ENCODE data around the gene SCP2.

The SCP2 gene

DNA sequence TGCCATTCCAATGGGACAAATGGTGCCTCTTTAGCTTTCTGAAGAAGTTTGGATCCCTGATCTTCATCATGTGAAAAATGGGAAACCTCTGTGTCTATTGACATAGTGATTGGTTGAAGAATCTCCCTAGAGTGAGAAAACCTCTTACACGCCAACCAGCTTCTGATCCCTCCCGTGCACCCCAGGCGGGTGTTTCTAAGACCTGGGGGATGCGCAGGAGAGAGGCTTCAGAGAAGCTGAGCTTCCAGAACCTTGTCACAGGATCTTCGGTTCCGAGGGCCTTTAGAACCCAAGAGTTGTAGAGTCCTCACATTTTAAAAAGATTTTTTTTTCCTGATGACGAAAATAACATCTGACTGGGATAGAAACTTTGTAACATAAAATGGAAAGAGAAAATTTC is 146.2 kb downstream of the SCP2 start:
- Histone ChIP-seq H3K9me3 (ENCODE audit: control insufficient read depth, insufficient read depth, low read depth, low read length) (no peaks in the 10 kb centered on the region), H3K27ac (ENCODE audit: extremely low read depth, low read depth, low read length) (no peak overlapping the region), H3K36me3 (ENCODE audit: control insufficient read depth in 2 of 2, insufficient read depth in 1 of 2, low read length in 2 of 2) (no peaks in the 10 kb centered on the region), H3K4me3 (ENCODE audit: low read depth, low read length) (no peak overlapping the region), H3K4me1 (ENCODE audit: control insufficient read depth, insufficient read depth, low read length) (no peaks in the 10 kb centered on the region)
- TF ChIP-seq, protein P1, sequence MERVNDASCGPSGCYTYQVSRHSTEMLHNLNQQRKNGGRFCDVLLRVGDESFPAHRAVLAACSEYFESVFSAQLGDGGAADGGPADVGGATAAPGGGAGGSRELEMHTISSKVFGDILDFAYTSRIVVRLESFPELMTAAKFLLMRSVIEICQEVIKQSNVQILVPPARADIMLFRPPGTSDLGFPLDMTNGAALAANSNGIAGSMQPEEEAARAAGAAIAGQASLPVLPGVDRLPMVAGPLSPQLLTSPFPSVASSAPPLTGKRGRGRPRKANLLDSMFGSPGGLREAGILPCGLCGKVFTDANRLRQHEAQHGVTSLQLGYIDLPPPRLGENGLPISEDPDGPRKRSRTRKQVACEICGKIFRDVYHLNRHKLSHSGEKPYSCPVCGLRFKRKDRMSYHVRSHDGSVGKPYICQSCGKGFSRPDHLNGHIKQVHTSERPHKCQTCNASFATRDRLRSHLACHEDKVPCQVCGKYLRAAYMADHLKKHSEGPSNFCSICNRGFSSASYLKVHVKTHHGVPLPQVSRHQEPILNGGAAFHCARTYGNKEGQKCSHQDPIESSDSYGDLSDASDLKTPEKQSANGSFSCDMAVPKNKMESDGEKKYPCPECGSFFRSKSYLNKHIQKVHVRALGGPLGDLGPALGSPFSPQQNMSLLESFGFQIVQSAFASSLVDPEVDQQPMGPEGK (tag by site-specific recombination; IDR thresholded peaks at IDR 0.05) = no peak
- TF ChIP-seq ZNF777 (tag by site-specific recombination; IDR thresholded peaks at IDR 0.05; ENCODE audit: borderline replicate concordance) (no peak), ZNF211 (tag by site-specific recombination; IDR thresholded peaks at IDR 0.05; ENCODE audit: low read depth) (no peak)
- POLR2A ChIA-PET = interaction anchor here (0.6 kb wide), 1 partner anchor 117 kb away, joined by 6 read pairs; no protein-coding TSS in a partner anchor
- CTCF ChIA-PET = no interaction called here

GRCh38 chr1:53073868-53074311 is 146.8 kb downstream of the SCP2 start:
- H3K36me3 ChIP-seq (ENCODE audit: control insufficient read depth in 2 of 2, insufficient read depth in 1 of 2, low read length in 2 of 2) = no peaks in the 10 kb centered on the region
- H3K4me1 ChIP-seq (ENCODE audit: control insufficient read depth, insufficient read depth, low read length) = no peaks in the 10 kb centered on the region
- no peak overlapping the region for H3K4me3 ChIP-seq (ENCODE audit: low read depth, low read length)
- TF ChIP-seq ZNF776 (tag by site-specific recombination; IDR thresholded peaks at IDR 0.05; ENCODE audit: borderline replicate concordance) = no peak
- no peak for TF ChIP-seq ZNF174 (tag by site-specific recombination; IDR thresholded peaks at IDR 0.05)
- TF ChIP-seq ZNF335 (tag by site-specific recombination; conservative IDR thresholded peaks at IDR 0.05) = no peak
- no peak for TF ChIP-seq ZBTB48 (tag by site-specific recombination; IDR thresholded peaks at IDR 0.05)
- TF ChIP-seq ZNF48 (tag by site-specific recombination; IDR thresholded peaks at IDR 0.05) = no peak
- TF ChIP-seq, protein P2, sequence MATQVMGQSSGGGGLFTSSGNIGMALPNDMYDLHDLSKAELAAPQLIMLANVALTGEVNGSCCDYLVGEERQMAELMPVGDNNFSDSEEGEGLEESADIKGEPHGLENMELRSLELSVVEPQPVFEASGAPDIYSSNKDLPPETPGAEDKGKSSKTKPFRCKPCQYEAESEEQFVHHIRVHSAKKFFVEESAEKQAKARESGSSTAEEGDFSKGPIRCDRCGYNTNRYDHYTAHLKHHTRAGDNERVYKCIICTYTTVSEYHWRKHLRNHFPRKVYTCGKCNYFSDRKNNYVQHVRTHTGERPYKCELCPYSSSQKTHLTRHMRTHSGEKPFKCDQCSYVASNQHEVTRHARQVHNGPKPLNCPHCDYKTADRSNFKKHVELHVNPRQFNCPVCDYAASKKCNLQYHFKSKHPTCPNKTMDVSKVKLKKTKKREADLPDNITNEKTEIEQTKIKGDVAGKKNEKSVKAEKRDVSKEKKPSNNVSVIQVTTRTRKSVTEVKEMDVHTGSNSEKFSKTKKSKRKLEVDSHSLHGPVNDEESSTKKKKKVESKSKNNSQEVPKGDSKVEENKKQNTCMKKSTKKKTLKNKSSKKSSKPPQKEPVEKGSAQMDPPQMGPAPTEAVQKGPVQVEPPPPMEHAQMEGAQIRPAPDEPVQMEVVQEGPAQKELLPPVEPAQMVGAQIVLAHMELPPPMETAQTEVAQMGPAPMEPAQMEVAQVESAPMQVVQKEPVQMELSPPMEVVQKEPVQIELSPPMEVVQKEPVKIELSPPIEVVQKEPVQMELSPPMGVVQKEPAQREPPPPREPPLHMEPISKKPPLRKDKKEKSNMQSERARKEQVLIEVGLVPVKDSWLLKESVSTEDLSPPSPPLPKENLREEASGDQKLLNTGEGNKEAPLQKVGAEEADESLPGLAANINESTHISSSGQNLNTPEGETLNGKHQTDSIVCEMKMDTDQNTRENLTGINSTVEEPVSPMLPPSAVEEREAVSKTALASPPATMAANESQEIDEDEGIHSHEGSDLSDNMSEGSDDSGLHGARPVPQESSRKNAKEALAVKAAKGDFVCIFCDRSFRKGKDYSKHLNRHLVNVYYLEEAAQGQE (tag by site-specific recombination; IDR thresholded peaks at IDR 0.05) = no peak
- TF ChIP-seq ZNF837 (tag by site-specific recombination; IDR thresholded peaks at IDR 0.05) = no peak
- no peak for TF ChIP-seq HIC1 (tag by site-specific recombination; IDR thresholded peaks at IDR 0.05)
- no peak overlapping the region for H3K27ac ChIP-seq (ENCODE audit: extremely low read depth, low read depth, low read length)
- H3K9me3 ChIP-seq (ENCODE audit: control insufficient read depth, insufficient read depth, low read depth, low read length) = no peaks in the 10 kb centered on the region
- POLR2A ChIA-PET = no interaction called here
- CTCF ChIA-PET = no interaction called here

- no peaks in the 10 kb centered on the region for H3K4me1 ChIP-seq (ENCODE audit: control insufficient read depth, insufficient read depth, low read length)
- no peaks in the 10 kb centered on the region for H3K9me3 ChIP-seq (ENCODE audit: control insufficient read depth, insufficient read depth, low read depth, low read length)
- ChIA-PET CTCF (no interaction called here), POLR2A (no interaction called here)
- H3K27ac ChIP-seq (ENCODE audit: extremely low read depth, low read depth, low read length) = no peak overlapping the region
- H3K36me3 ChIP-seq (ENCODE audit: control insufficient read depth in 2 of 2, insufficient read depth in 1 of 2, low read length in 2 of 2) = no peaks in the 10 kb centered on the region
- H3K4me3 ChIP-seq (ENCODE audit: low read depth, low read length) = no peak overlapping the region
- no peak for TF ChIP-seq ZNF549 (tag by site-specific recombination; IDR thresholded peaks at IDR 0.05)
- TF ChIP-seq, protein P3, sequence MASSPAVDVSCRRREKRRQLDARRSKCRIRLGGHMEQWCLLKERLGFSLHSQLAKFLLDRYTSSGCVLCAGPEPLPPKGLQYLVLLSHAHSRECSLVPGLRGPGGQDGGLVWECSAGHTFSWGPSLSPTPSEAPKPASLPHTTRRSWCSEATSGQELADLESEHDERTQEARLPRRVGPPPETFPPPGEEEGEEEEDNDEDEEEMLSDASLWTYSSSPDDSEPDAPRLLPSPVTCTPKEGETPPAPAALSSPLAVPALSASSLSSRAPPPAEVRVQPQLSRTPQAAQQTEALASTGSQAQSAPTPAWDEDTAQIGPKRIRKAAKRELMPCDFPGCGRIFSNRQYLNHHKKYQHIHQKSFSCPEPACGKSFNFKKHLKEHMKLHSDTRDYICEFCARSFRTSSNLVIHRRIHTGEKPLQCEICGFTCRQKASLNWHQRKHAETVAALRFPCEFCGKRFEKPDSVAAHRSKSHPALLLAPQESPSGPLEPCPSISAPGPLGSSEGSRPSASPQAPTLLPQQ (tag by site-specific recombination; IDR thresholded peaks at IDR 0.05) = no peak
- TF ChIP-seq KLF7 (tag by site-specific recombination; IDR thresholded peaks at IDR 0.05; ENCODE audit: borderline replicate concordance) = no peak
- TF ChIP-seq, protein P2 (tag by site-specific recombination; IDR thresholded peaks at IDR 0.05) = no peak
- TF ChIP-seq, protein P4, sequence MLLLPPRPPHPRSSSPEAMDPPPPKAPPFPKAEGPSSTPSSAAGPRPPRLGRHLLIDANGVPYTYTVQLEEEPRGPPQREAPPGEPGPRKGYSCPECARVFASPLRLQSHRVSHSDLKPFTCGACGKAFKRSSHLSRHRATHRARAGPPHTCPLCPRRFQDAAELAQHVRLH (tag by site-specific recombination; IDR thresholded peaks at IDR 0.05) = no peak
Observed at GRCh38 chr1:53074313-53075154, 147.5 kb downstream of the SCP2 start.
